Activated naive CD4-positive, alpha-beta T cell treated with anti-CD3 and anti-CD28 coated beads, Interleukin-2, amount 50 U/mL, for 16 hours (primary cell): Measurements from ENCODE around the gene EMILIN1.
"Not testable (repeated sequence)": the region's sequence is repeated elsewhere in the genome, so short reads cannot be mapped to it uniquely, and the experiment has no call there.

Experiments
- DNase-seq: peaks from one replicate; pipeline ENCODE4 v3.0.0-alpha.2; 2020

EMILIN1 gene

DNA sequence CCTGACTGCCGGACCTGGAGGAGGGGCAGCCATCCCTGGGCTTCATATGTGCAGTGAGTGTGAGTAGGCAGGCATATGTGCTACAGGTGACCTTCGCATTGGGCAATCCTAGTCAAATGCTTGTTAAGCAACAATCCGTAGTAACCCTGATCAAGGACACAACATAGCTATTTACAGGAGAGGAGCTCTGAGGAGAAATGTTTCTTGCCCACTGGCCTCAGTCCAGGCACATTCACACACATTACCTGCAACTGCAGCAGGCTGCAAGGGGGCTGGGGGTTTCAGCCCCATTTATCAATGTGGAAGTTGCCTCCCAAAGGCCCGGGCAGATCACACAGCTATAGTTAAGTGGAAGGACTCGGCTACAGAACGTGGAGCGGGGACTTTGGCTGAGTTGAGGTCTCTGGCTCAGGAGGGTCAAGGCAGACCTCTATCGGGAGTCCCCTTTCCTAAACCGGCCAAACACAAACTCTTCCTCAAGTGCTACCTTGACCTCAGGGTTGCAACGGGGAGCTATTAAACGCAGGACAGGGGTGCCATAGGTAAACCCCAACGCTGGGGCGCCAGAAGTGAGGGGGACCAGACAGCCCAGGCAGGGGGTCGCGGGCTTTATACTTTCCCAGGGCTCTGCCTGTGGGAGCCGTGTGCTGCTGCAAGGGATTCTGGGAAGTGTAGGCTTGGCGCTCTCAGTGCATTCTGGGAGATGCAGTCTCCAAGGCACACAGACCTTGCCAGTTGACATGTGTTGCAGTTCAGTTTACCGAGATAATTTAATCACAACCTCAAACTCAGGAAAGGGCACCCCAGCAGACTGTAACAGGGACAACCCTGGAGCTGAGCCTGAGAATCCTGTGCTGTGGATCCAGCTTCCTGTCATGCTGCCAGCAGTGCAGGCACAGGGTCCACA lies 17.6 kb downstream of the EMILIN1 start:
- DNase-seq, result peak; percentile 49

DNA sequence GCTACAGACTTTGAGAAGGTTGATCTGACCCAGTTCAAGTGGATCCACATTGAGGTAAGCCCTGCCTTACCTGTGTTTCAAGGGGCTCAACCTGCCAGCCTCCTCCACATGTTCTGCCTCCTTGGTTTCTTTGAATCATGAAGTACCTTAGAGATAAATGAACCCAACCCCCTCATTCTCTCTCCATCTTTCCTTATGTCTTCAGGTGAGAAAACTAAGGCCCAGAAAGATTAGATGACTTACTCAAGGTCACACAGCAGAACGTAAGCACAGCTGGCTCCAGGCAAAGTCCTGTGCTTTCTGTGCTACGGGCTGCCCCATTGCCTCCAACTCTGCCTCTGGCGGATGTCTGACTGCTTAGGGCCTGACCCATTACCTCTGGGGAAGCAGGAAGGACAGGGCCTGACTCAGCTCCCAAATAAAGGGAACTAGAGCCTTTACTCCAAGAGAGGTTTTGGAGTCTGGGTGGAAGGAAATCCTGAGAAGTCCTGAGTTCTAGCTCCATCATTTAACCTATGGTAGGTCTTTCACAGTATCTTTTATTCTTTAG lies 18.4 kb downstream of the EMILIN1 start:
- DNase-seq, result no peak

DNA sequence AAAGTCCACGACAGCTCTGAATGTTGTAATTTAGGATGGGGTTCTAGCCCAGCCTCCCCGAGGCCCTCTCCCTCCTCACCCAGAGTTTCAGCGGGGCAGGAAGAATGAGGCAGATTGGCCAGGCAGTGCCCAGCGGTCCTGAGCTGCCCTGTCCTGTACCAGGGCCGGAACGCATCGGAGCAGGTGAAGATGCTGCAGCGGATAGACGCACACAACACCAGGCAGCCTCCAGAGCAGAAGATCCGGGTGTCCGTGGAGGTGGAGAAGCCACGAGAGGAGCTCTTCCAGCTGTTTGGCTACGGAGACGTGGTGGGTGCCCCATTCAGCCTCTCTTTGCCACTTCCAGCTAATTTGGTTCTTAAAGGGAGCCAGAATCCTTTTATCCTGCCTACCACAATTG lies 18.9 kb downstream of the EMILIN1 start:
- DNase-seq, result no peak

DNA sequence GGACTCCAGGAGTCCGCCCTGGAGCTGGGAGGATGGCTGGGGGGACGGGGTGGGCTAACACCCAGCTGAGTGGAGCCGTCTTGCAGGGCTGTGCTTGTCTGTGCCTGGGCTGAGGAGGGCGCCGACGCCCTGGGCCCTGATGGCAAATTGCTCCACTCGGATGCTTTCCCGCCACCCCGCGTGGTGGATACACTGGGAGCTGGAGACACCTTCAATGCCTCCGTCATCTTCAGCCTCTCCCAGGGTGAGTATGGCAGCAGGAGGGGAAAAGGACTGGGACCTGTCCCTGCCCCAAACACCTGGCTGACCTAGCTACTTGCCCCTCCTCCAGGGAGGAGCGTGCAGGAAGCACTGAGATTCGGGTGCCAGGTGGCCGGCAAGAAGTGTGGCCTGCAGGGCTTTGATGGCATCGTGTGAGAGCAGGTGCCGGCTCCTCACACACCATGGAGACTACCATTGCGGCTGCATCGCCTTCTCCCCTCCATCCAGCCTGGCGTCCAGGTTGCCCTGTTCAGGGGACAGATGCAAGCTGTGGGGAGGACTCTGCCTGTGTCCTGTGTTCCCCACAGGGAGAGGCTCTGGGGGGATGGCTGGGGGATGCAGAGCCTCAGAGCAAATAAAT lies 21.0 kb downstream of the EMILIN1 start:
- no peak for DNase-seq

DNA sequence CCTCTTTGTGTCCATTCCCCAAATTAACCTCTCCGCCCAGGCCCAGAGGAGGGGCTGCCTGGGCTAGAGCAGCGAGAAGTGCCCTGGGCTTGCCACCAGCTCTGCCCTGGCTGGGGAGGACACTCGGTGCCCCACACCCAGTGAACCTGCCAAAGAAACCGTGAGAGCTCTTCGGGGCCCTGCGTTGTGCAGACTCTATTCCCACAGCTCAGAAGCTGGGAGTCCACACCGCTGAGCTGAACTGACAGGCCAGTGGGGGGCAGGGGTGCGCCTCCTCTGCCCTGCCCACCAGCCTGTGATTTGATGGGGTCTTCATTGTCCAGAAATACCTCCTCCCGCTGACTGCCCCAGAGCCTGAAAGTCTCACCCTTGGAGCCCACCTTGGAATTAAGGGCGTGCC lies 21.6 kb downstream of the EMILIN1 start:
- DNase-seq, result no peak

DNA sequence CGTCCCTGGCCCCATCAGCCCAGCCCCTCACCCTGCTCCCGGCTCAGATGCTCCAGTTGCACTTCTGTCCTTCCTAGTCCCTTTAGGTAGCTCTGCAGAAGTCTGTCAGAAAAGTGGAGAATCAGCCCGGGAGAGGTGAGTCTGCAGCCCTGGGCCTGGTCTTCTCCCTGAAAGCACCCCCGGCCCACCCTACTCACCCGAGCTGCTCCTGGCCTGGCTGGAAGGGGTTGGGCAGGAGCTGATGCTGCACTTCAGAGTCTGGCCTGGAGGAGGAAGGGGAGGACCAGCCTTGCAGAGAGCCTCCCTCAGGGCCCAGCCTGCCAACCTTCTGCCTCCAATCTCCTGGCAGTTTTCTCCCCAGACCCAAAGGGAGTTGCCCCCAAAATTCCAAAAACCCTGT lies 23.9 kb downstream of the EMILIN1 start:
- DNase-seq, result no peak

DNA sequence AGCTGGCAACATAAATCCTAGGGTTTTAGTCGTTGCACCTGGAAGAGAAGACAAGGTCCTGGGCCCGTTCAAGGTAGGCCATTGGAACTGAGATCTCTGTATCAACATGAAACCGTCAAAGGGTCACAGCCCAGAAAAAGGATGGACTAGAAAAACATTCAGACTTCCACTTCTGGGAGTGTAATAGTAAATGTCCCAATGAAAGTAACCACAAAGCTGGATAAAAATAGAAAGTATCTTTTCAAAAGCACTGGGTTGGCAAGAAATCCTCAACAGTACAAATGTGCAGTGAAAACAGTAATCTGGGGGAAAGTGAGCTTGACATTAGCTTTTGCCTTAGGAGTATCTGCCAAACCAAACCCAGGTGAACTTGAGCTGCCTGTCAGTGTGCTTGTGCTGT lies 27.6 kb downstream of the EMILIN1 start:
- DNase-seq, result no peak

DNA sequence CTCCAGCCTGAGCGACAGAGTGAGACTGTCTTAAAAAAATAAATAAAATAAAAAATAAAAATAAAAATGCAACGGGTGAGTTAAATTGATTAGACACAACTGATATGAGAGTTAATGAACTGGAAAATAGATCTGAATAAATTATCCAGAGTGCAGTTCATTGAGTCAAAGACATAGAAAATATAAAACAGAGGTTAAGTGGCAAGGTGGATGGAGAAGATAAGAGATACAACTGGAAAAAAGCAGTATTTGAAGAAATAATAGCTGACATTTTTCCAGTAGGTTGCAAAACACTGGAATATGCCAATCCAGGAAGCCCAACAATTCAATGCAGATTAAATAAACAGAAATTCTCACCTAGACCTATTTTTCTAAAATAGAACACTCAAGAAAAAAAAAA lies 29.8 kb downstream of the EMILIN1 start:
- DNase-seq, result no peak

DNA sequence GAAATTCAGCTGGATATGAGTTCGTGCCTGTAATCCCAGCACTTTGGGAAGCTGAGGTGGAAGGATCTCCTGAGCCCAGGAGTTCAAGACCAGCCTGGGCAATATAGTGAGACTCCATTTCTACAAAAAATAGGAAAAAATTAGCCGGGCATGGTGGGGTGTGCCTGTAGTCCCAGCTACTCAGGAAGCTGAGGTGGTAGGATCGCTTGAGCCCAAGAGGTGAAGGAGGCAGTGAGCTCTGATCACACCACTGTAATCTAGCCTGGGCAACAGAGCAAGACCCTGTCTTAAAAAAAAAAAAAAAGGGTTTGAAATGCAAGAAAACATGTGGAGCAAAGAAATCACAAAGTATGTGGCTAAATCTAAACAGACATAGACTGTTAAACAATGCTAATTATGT lies 30.7 kb downstream of the EMILIN1 start:
- no peak for DNase-seq

DNA sequence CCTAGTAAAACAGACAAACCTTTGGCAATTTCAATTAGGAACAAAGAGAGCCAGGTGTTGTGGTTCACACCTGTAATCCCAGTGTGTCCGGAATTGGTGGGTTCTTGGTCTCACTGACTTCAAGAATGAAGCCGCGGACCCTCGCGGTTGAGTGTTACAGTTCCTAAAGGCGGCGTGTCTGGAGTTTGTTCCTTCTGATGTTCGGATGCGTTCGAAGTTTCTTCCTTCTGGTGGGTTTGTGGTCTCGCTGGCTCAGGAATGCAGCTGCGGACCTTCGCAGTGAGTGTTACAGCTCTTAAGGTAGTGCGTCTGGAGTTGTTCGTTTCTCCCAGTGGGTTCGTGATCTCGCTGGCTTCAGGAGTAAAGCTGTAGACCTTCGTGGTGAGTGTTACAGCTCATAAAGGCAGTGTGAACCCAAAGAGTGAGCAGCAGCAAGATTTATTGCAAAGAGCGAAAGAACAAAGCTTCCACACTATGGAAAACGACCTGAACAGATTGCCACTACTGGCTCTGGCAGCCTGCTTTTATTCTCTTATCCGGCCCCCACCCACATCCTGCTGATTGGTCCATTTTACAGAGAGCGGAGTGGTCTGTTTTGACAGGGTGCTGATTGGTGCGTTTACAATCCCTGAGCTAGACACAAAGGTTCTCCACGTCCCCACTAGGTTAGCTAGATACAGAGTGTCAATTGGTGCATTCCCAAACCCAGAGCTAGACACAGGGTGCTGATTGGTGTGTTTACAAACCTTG lies 32.4 kb downstream of the EMILIN1 start:
- DNase-seq, result not testable (repeated sequence)

DNA sequence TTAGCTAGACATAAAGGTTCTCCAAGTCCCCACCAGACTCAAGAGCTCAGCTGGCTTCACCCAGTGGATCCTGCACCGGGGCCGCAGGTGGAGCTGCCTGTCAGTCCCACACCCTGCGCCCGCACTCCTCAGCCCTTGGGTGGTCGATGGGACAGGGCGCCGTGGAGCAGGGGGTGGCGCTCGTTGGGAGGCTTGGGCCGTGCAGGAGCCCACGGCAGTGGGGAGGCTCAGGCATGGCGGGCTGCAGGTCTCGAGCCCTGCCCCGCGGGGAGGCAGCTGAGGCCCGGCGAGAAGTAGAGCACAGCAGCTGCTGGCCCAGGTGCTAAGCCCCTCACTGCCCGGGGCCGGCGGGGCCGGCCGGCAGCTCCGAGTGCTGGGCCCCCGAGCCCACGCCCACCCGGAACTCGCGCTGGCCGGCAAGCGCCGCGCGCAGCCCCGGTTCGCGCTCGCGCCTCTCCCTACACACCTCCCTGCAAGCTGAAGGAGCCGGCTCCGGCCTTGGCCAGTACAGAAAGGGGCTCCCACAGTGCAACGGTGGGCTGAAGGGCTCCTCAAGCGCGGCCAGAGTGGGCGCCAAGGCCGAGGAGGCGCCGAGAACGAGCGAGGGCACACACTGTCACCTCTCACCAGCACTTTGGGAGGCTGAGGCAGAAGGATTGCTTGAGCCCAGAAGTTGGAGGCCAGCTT lies 33.1 kb downstream of the EMILIN1 start:
- DNase-seq, result not testable (repeated sequence)

DNA sequence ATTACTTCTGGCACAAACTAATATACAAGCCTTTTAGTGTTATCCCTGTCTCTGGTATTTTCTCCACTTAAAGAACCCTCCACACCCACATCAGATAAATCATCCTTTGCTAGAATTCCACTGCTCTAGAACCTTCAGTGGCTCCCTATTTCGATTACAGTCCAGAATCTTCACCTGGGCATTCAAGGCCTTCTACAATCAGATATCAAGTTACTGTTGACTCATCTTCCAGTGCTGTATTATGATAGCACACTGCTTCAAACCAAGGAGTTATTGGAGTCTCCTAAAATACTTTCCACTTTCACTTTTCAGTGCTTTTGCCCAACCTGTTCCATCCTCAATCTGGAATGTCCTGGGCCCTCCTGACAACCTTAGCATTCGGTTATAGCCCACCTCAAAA lies 37.1 kb downstream of the EMILIN1 start:
- no peak for DNase-seq

DNA sequence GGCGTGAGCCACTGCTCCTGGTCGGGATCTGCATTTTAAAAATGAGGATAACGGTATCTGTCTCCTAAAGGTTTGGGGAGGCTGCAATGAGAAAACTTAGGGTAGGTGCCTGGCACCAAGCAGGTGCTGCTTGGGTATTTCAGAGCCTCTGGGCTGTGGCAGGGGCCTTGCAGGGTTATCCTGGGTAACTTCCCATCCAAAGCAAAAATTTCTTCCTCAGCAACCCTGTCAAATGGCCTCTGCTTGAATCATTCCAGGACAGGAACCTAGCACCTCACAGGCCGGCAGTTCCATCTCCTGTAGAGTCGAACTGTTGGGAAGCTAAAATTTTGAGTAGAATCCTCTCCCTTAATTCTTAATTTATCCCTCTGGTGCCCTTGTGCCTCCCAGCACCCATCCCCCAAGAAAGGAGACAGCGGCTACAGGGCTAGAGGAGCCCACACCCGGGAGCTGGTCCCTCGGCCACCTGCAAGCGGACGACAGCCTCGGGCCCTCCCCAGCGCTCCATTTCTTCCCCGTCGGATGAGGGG lies 39.6 kb downstream of the EMILIN1 start:
- no peak for DNase-seq

DNA sequence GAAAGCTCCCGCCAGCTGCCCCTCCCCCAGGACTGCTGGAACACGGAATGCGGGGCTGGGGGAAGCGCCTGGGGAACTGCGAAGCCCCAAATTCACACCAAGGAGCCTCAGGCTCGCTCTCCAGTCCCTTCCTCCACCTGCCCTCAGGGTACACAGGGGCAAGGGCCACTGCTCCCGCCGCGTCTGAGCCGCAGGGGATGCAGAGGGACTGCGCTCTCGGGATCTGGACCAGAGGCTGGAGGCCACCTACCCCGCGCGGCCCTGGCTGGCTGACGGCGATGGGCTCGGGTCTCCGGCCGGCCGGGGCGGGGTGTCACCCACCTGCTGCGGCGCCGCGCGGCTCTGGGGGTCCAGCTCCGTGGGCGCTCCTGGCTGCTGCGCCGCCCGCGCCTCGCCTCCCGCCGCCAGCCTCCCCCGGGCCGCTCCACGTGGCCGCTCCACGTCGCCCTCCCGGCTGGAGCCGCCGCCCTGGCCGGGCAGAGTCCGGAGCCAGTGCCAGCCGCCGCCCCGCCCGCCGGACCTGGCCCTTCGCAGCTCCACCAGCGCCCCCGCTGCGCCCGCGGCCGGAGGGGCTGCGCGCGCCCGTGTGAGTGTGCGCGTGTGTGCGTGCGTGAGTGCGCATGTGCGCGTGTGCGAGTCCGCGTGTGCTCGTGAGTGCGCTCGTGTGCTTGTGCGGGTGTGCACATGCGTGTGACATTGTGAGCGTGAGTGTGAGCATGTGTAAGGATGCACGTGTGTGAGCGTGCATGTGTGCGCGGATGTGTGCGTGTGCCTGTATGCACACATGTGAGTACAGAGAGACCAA lies 40.3 kb downstream of the EMILIN1 start, which contains the start of gene CGREF1:
CGREF1 (minus strand) TSS at position 604 of the 805 bp plus-strand sequence. CDS start 14,762 bp downstream, outside the sequence.
- peak; percentile 30 for DNase-seq

DNA sequence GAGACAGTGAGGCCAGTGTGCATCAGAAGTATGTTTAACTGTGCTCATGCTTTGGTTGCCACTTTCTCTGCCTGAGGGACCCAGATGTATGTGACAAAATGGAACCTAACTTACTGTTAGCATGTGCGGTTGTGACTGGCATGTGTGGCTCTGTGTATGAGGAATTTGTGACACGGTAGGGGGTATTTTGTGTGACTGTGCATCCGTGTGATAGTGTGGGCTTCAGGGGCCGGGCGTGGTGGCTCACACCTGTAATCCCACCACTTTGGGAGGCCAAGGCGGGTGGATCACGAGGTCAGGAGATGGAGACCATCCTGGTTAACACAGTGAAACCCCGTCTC lies 40.9 kb downstream of the EMILIN1 start:
- DNase-seq, result not testable (repeated sequence)

DNA sequence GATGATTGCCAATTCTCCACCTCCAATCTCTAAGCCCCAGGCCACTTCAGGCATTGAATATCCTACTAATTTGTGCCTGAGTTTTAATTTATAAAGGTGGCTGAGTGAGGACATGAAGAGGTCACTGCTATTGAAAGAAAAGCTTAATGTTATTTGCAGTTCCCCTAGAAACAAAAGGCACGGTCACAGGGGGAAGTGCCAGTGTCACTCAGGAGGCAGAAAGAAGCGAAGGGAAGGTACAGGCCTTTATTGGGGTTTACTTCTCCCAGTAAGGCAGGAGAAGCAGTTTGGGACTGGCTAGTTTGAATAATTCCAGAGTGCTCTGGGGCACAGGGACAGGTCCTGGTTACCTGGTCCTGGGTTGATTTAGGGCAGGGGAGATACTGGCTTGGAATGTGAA lies 43.5 kb downstream of the EMILIN1 start:
- DNase-seq, result no peak

DNA sequence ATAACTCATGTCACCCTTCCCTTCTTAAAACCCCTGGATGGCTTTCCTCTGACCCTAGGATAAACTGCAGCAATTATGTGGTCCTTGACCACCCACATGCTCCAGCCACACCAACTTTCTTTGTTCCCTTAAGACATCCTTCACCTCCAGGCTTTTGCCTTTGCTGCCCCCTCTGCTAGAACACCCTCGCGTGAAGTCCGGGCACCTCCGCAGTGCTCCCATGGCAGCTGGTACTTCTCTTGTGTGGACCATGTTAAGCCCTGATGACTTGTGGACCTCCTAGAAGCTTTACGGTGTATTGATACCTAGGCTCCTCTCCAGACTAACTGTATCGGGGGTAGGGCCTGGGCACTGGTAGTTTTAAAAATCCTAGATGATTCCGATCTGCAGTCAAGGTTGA lies 44.4 kb downstream of the EMILIN1 start:
- no peak for DNase-seq

DNA sequence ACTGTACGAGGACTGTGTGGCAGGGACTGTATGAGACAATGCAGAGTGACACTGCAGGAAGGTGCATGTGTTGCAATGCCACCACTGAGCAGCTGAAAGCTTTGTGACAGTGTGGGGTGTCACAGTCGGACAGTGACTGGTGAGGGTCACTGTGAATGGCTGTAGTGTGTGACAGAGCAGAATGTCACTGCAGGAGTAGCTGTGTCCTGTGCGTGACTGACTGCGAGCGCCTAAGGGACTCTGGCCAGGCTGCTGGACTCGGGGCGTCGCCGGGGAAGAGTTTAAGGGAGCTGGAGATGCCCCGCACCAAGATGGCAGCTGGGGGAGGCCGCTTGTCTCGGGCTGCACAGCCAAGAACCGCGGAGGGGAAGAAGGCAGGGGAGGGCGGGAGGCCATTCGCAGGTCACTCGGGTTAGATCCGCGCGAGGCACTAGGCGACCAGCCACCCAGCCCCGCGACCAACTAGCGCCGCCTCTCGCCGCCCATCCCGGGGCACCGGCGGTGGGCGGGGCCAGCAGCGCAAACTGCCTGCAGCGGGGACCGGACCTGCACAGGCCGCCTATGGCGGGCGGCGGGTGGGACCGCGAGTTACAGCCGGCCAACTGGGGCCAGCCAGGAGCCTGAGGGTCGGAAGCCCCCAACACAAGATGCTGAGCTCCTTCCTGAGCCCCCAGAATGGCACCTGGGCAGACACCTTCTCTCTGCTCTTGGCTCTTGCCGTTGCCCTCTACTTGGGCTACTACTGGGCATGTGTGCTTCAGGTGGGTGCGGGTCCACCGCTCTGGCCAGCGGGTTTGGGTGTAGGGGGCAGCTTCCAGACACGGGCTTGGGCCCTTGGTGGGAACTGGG lies 45.1 kb downstream of the EMILIN1 start, which contains the start of gene ABHD1:
ABHD1 (plus strand) TSS at position 514 of the 849 bp plus-strand sequence; CDS start at position 648, 134 bp downstream.
- peak; percentile 60 for DNase-seq

DNA sequence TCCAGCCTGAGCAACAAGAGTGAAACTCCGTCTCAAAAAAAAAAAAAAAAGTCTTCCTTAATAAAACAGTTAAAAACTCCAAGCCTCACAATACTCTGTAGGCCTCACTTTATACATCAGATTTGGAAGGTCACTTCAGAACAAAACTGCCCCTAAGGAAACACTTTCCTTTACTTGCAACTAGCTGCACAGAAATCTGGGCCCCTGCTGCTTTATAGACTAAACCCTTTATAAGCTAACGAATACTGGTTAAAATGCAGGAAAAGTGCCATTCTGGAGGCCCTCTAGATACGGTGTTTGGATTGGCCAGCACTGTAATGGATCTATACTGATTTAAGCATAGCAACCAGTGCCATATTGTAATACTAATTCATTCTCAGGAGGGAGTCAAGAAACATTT lies 46.7 kb downstream of the EMILIN1 start:
- DNase-seq, result no peak

DNA sequence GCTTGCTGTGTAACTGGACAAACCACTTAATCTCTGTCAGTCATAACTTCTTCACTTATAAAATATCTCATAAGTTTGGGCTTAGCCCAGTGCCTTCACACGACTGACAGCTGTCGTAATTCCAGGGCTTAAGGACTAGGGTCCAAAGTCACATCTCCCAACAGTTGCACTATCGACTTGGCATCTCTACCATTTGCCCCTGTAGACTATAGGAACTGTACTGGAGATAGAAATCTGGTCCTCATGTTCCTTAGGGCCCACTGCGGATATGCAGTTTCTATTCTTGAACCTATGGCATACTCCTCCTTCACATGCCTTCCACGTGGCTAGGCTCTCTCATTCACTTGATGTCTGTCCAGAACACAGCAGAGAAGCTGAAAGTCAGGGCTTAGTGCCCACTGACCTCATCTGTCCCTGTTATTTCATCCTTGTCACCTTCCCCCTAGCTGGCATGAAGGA lies 47.9 kb downstream of the EMILIN1 start:
- DNase-seq, result no peak
